Measurements from ENCODE around the gene TRIM67. TPM values are rescaled to one million over a fixed set of nuclear protein-coding genes. Genes with fewer than 3 reads are reported as not detected.

The TRIM67 gene
- total RNA-seq, 1 experiment from 2014 or later: not detected

- no peak for TF ChIP-seq ERG (CRISPR knock-in tag; IDR thresholded peaks at IDR 0.05)
Measured at GRCh38 chr1:231178970-231179369, 17.1 kb downstream of the TRIM67 start (continued).

- H3K27me3 Mint-ChIP-seq (ENCODE audit: low read depth): peaks cover 77% of the 10 kb centered on the region
- peaks cover 10% of the 10 kb centered on the region for H3K4me1 Mint-ChIP-seq
- H3K4me3 Mint-ChIP-seq: no peak overlapping the region
- no peak overlapping the region for H3K27ac Mint-ChIP-seq
- ChIA-PET CTCF (no interaction called here), POLR2A (no interaction called here)
- H3K36me3 Mint-ChIP-seq: no peaks in the 10 kb centered on the region
- no peak for ATAC-seq
- DNase-seq (ENCODE audit: low spot score): no peak
- peaks cover 18% of the 10 kb centered on the region for H3K9me3 Mint-ChIP-seq
- TF ChIP-seq TP53 (CRISPR knock-in tag; IDR thresholded peaks at IDR 0.05) (no peak), FOXP1 (CRISPR knock-in tag; IDR thresholded peaks at IDR 0.05; ENCODE audit: borderline replicate concordance) (no peak), E2F4 (CRISPR knock-in tag; IDR thresholded peaks at IDR 0.05; ENCODE audit: borderline replicate concordance, low read depth) (no peak), MYBL2 (CRISPR knock-in tag; IDR thresholded peaks at IDR 0.05) (no peak), NFE2L1 (CRISPR knock-in tag; IDR thresholded peaks at IDR 0.05) (no peak), ARID4B (CRISPR knock-in tag; IDR thresholded peaks at IDR 0.05; ENCODE audit: borderline replicate concordance) (no peak), ZNF219 (CRISPR knock-in tag; IDR thresholded peaks at IDR 0.05; ENCODE audit: borderline replicate concordance) (no peak), NR3C1 (CRISPR knock-in tag; conservative IDR thresholded peaks at IDR 0.05; ENCODE audit: low read depth) (no peak), ZNF281 (CRISPR knock-in tag; IDR thresholded peaks at IDR 0.05) (no peak), PRDM15 (CRISPR knock-in tag; IDR thresholded peaks at IDR 0.05) (no peak), ZSCAN18 (CRISPR knock-in tag; IDR thresholded peaks at IDR 0.05) (no peak), ETV6 (CRISPR knock-in tag; IDR thresholded peaks at IDR 0.05) (no peak), KAT7 (CRISPR knock-in tag; IDR thresholded peaks at IDR 0.05; ENCODE audit: borderline replicate concordance) (no peak), CDX4 (CRISPR knock-in tag; IDR thresholded peaks at IDR 0.05; ENCODE audit: borderline replicate concordance) (no peak), ATF1 (CRISPR knock-in tag; IDR thresholded peaks at IDR 0.05) (no peak), TEAD4 (CRISPR knock-in tag; IDR thresholded peaks at IDR 0.05) (no peak), ZBTB21 (CRISPR knock-in tag; IDR thresholded peaks at IDR 0.05; ENCODE audit: borderline replicate concordance) (no peak), JUN (CRISPR knock-in tag; IDR thresholded peaks at IDR 0.05) (no peak)
Measured at GRCh38 chr1:231180034-231180433, 18.2 kb downstream of the TRIM67 start.
